Prostate gland (tissue), 2 donors: ENCODE measurements around the gene TCF12. TPM values are rescaled to one million over a fixed set of nuclear protein-coding genes. Genes with fewer than 3 reads are reported as not detected.

Experiments used
- DNase-seq: peaks from one replicate; pipeline ENCODE4 v3.0.0-alpha.2; 2019; ENCODE audit warnings: low spot score
- H3K27ac ChIP-seq, 2 donors: fragments of 200-600 bp; sonication (generic); 2 replicates each; pipeline ENCODE4 v1.5.1; 2017 to 2019
- H3K27me3 ChIP-seq: fragments of 200-600 bp; sonication (generic); replicated peaks from 2 replicates; pipeline ENCODE4 v1.5.1; 2019; ENCODE audit not compliant: insufficient read depth
- H3K36me3 ChIP-seq, 2 donors: fragments of 200-600 bp; sonication (generic); 1 replicate in 1 of 2; 2 replicates in 1 of 2; pipeline versions ENCODE4 v1.5.1 to v1.8.1; 2017 to 2019
- H3K4me1 ChIP-seq: fragments of 200-600 bp; sonication (generic); replicated peaks from 2 replicates; pipeline ENCODE4 v1.5.1; 2019
- H3K4me3 ChIP-seq, 2 donors: fragments of 200-600 bp; sonication (generic); 2 replicates each; pipeline ENCODE4 v1.5.1; 2017 to 2019
- H3K9me3 ChIP-seq: fragments of 200-600 bp; sonication (generic); 2 replicates; pipeline ENCODE4 v1.5.1; 2017
- CTCF ChIP-seq, 4 experiments: fragments of 200-600 bp in 2 of 4; fragments of 450-650 bp in 2 of 4; sonication (generic) in 2 of 4; IDR thresholded peaks; 1 replicate in 3 of 4; 2 replicates in 1 of 4; pipeline ENCODE4 v1.5.1; 2016 to 2019; ENCODE audit warnings: antibody characterized with exemption in 4 of 4, mild to moderate bottlenecking in 2 of 4, moderate library complexity in 2 of 4
- POLR2A ChIP-seq: fragments of 450-650 bp; IDR thresholded peaks from one replicate; pipeline ENCODE4 v1.6.1; 2016; ENCODE audit warnings: antibody characterized with exemption, mild to moderate bottlenecking
- POLR2AphosphoS5 ChIP-seq: sonication (generic); formaldehyde crosslinking; IDR thresholded peaks from one replicate; pipeline ENCODE4 v1.6.1; 2017; ENCODE audit warnings: antibody characterized with exemption
- WGBS: methylation state at CpG from one replicate; pipeline ENCODE4 v1.1.5; 2018; 5-methylcytosine and 5-hydroxymethylcytosine counted together
- intact Hi-C: fragments of 100-400 bp; cut with DNase I; formaldehyde crosslinking; loops from one replicate; pipeline ENCODE4 v1.14.2; 2022
- total RNA-seq, 2 donors: library from RNA; depleted of rRNA; stranded (reverse); fragments of >200 nt; gene quantifications; one replicate each; pipeline ENCODE4 v1.1.0, GENCODE V29; 2016

TCF12 gene
- total RNA-seq, 2 donors from 2014 or later, result 95.4 to 123 TPM

GRCh38 chr15:56988219-56988618, 69.8 kb downstream of the TCF12 start:
- Histone ChIP-seq H3K4me3 (no peak overlapping the region), H3K27me3 (no peaks in the 10 kb centered on the region), H3K36me3 (no peaks in the 10 kb centered on the region), H3K4me1 (no peaks in the 10 kb centered on the region), H3K9me3 (no peaks in the 10 kb centered on the region), H3K27ac (no peak overlapping the region)
- no peak for DNase-seq
- TF ChIP-seq POLR2A, result no peak
- no peak for TF ChIP-seq POLR2AphosphoS5
- no peak for TF ChIP-seq CTCF (IDR thresholded peaks at IDR 0.05)
- intact Hi-C loops, result no loop called here

- Histone ChIP-seq H3K27ac (no peak overlapping the region), H3K27me3 (no peaks in the 10 kb centered on the region), H3K9me3 (no peaks in the 10 kb centered on the region), H3K36me3 (no peaks in the 10 kb centered on the region), H3K4me3 (no peak overlapping the region), H3K4me1 (no peaks in the 10 kb centered on the region)
- TF ChIP-seq POLR2A (no peak), CTCF (IDR thresholded peaks at IDR 0.05) (no peak), POLR2AphosphoS5 (no peak)
- intact Hi-C loops, result no loop called here
- DNase-seq, result no peak
- WGBS, result 43% methylated on average over 1 of the region's 1 CpG
Measured at GRCh38 chr15:56989411-56989924, 71.0 kb downstream of the TCF12 start.

- intact Hi-C loops, result no loop called here
- no peak for DNase-seq
- Histone ChIP-seq H3K36me3 (no peaks in the 10 kb centered on the region), H3K4me3 (no peak overlapping the region), H3K4me1 (no peaks in the 10 kb centered on the region), H3K27ac (no peak overlapping the region), H3K9me3 (no peaks in the 10 kb centered on the region), H3K27me3 (no peaks in the 10 kb centered on the region)
- 96% methylated on average over 6 of the region's 6 CpGs for WGBS
- no peak for TF ChIP-seq POLR2AphosphoS5
- no peak for TF ChIP-seq POLR2A
- TF ChIP-seq CTCF (IDR thresholded peaks at IDR 0.05), result no peak
Measured at GRCh38 chr15:56991017-56991416, 72.6 kb downstream of the TCF12 start.

- no peak overlapping the region for H3K27ac ChIP-seq
- no peak for DNase-seq
- no peaks in the 10 kb centered on the region for H3K4me1 ChIP-seq
- no peaks in the 10 kb centered on the region for H3K27me3 ChIP-seq
- 88% methylated on average over 3 of the region's 3 CpGs for WGBS
- TF ChIP-seq POLR2AphosphoS5, result no peak
- TF ChIP-seq CTCF (IDR thresholded peaks at IDR 0.05), result no peak
- no peak for TF ChIP-seq POLR2A
- H3K4me3 ChIP-seq, result no peak overlapping the region
- no peaks in the 10 kb centered on the region for H3K36me3 ChIP-seq
- intact Hi-C loops, result no loop called here
- no peaks in the 10 kb centered on the region for H3K9me3 ChIP-seq
Measured at GRCh38 chr15:56992725-56993124, 74.3 kb downstream of the TCF12 start.

- intact Hi-C loops, result no loop called here
- TF ChIP-seq POLR2A (no peak), POLR2AphosphoS5 (no peak), CTCF (IDR thresholded peaks at IDR 0.05) (no peak)
- Histone ChIP-seq H3K27ac (no peak overlapping the region), H3K36me3 (no peaks in the 10 kb centered on the region), H3K4me1 (no peaks in the 10 kb centered on the region), H3K27me3 (no peaks in the 10 kb centered on the region), H3K4me3 (no peak overlapping the region), H3K9me3 (no peaks in the 10 kb centered on the region)
- no peak for DNase-seq
Measured at GRCh38 chr15:56994280-56994679, 75.8 kb downstream of the TCF12 start.
